22Rv1 (cell line): ENCODE results near the gene DCDC2C.
A peak's percentile ranks its signal among the peaks of the same experiment; 100 is the strongest.

Experiments
- H3K27ac ChIP-seq: fragments of 450-650 bp; 2 replicates; pipeline ENCODE4 v1.5.1; 2017
- CTCF ChIP-seq: fragments of 450-650 bp; IDR thresholded peaks from 2 replicates; pipeline ENCODE4 v1.5.1; 2017; ENCODE audit warnings: mild to moderate bottlenecking
- ZFX ChIP-seq: fragments of 450-650 bp; IDR thresholded peaks from 2 replicates; pipeline ENCODE4 v1.6.1; 2017; ENCODE audit warnings: antibody characterized with exemption, borderline replicate concordance

The DCDC2C gene

GRCh38 chr2:3777966-3778365 is 74.6 kb downstream of the DCDC2C start:
- TF ChIP-seq ZFX (no peak), CTCF (no peak)
- no peak overlapping the region for H3K27ac ChIP-seq

DNA sequence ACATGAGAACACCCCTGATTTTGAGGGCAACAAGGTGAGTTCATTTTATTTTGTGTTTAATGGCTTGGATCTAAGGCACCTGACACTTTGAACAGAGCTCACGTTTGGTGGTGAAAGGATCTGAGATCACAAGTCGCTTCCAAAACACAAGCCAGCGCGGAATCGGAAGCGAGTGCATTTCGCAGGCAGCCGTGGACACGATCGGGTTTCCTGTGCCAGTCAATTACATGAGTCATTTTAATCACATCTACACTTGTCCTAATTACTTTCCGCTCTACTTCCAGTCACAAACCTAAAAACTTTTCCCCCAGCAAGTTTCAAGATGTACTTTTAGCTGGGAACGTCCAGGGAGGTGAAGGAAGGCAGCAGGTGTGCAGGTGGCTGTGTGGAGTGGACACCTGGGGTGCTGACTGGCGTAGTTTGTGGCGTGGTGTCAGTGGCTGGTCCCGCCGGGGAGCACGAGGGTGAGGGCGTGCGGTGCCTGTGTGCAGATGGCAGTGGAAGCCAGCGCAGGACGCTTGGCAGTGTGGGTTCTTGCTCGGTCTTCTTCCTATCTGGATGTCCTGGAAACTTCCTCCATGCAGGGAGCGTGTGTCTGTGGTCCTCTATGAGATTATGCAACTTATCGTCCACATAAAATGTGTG is 75.6 kb downstream of the DCDC2C start:
- no peak overlapping the region for H3K27ac ChIP-seq
- TF ChIP-seq CTCF (no peak), ZFX (no peak)

DNA sequence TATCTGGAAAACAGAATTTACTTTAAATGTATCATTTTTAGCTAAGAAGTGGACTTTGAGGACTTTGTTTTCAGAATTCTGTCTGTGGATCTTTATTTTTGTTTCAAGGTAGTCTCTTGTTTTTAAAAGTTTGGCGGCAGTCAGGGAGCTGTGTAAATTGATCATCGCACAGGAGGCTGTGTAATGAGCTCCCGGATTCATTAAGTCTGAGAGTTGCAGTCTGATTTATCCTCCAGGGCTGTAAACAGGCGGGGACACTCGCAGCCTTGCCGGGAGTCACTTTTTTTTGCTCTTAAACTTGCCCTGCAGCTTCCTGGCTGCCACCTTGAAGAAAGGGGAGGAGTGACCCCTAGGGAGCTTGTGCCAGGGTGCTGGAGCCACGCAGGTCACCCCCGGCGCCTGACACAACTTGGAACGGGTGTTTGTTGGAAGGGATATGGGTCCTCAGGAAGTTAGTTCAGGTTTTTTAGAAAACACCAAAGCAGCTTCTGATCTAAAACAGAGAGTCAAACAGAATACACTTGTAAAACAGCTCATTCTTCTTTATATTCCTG is 76.2 kb downstream of the DCDC2C start:
- TF ChIP-seq ZFX (no peak), CTCF (no peak)

GRCh38 chr2:3780477-3781402 is 77.4 kb downstream of the DCDC2C start:
- no peak overlapping the region for H3K27ac ChIP-seq
- no peak for TF ChIP-seq ZFX
- TF ChIP-seq CTCF = peak; percentile 88

More for the DNA sequence above, 76.2 kb downstream of the DCDC2C start:
- H3K27ac ChIP-seq = no peak overlapping the region

DNA sequence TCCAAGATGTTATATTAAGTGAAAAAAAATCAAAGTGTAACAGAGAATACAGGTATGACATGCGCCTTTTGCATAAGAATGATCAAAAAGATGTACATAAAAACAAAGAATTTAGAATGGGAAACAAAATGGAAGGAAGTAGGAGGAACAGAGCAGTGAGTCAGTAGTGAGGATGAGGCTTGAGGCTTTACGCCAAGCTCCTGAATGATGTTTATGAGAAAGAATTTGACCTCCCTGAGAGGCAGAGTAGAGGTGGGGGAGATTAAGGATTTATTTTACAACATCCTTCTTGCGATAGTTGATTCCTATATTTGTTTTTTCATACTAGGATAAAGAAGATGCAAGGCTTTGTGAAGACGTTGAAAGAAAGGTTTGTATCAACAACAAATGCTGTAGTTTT is 81.4 kb downstream of the DCDC2C start:
- TF ChIP-seq ZFX = no peak
- no peak for TF ChIP-seq CTCF
- H3K27ac ChIP-seq = no peak overlapping the region

DNA sequence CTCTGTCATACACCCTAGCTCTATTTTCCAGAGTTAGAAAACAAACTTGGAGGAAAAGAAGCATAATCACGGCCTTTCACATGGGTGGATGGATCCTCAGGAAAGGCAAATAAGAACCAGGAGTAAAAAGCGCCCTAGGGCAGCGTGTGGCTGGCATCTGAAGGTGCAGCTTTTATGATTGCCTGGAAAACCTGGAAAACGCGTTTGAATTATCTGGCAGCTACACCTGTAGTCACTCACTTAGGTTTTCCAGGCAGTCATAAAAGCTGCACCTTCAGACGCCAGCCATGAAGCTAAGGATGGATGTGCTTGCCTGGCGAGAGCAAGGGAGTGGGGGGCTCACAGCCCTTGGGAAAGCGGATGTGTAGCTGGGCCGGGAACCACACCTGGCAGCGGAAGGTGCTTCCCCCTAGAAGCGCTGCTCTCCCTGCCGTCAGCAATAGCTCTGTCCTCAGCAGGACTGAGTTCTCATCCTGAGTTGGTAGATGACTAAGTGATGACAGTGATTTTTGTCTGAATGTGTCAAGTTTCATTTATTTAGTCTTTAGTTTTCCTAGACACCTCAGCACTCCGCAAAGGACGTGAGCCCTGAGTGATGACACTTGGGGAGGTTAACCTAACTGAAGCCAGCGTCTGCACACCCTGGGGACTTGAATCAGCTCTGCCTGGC is 82.0 kb downstream of the DCDC2C start:
- no peak overlapping the region for H3K27ac ChIP-seq
- no peak for TF ChIP-seq ZFX
- peak; percentile 8; the same call in 1 of the 2 replicates for TF ChIP-seq CTCF

DNA sequence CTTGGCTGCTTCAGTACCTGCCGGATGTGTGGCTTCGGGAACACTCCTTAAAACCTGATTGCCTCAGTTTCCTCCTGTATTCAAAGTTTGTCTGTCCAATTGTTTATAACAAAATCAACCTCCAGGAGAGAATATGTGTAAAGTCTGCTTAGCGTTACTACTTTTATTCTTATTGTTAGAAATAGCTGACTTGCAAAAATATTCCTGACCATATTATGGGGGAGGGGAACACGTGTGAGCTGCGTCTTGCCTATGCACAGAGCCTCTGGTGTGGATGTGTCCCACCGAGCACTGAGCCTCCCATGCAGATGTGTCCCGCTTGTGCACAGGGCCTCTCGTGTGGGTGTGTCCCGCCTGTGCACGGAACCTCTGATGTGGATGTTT is 82.5 kb downstream of the DCDC2C start:
- TF ChIP-seq CTCF (no peak), ZFX (no peak)

More for the DNA sequence above, 82.5 kb downstream of the DCDC2C start:
- no peak overlapping the region for H3K27ac ChIP-seq
